H7 (cell line): Measurements from ENCODE around the gene TATDN3. TPM values are rescaled to one million over a fixed set of nuclear protein-coding genes. Genes with fewer than 3 reads are reported as not detected.
"Not testable (repeated sequence)": the region's sequence is repeated elsewhere in the genome, so short reads cannot be mapped to it uniquely, and the experiment has no call there.

Experiments used
- DNase-seq: peaks from one replicate; pipeline ENCODE4 v3.0.0; 2012
- H3K27me3 ChIP-seq: 2 replicates; pipeline ENCODE4 v1.6.0; 2011; ENCODE audit warnings: mild to moderate bottlenecking, low read length; ENCODE audit not compliant: control insufficient read depth, insufficient read depth
- H3K36me3 ChIP-seq: replicated peaks from 2 replicates; pipeline ENCODE4 v1.5.1; 2011; ENCODE audit warnings: low read length; ENCODE audit not compliant: control insufficient read depth, insufficient read depth
- H3K4me3 ChIP-seq: 2 replicates; pipeline ENCODE4 v1.5.1; 2011; ENCODE audit warnings: low read depth, mild to moderate bottlenecking, control low read depth, low read length, moderate library complexity; ENCODE audit not compliant: insufficient read depth
- total RNA-seq: library from RNA; depleted of rRNA; stranded (reverse); fragments of >200 nt; shearing (Covaris generic); gene quantifications from 2 replicates; pipeline ENCODE4 v1.2.3, GENCODE V29; 2014

TATDN3 gene
- total RNA-seq, 1 experiment from 2014 or later = 22.5 TPM

DNA sequence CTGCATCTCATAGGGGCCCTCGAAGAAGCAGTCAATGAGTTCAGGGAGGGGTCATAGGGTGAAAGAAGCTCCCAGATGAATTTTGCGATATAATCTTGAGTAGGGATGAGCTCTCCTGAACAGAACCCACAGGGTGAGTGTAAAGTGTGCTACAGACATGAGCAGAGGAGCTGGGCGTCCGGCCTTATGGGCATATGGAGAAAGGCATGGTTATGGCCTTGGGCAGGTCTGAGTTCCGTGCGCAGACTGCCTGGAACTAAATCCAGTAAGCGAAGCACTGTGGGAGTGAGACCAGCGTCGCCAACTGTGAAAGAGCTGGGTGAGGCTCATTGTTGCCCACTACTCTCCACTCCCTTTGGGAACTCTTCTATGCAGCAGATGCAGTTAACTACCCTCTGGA, 28.9 kb upstream of the TATDN3 start:
- no peaks in the 10 kb centered on the region for H3K27me3 ChIP-seq
- no peak for DNase-seq
- no peak overlapping the region for H3K4me3 ChIP-seq
- H3K36me3 ChIP-seq = 0 out of 2 replicates have a peak, but pooled peaks cover 2% of the 10 kb centered on the region

DNA sequence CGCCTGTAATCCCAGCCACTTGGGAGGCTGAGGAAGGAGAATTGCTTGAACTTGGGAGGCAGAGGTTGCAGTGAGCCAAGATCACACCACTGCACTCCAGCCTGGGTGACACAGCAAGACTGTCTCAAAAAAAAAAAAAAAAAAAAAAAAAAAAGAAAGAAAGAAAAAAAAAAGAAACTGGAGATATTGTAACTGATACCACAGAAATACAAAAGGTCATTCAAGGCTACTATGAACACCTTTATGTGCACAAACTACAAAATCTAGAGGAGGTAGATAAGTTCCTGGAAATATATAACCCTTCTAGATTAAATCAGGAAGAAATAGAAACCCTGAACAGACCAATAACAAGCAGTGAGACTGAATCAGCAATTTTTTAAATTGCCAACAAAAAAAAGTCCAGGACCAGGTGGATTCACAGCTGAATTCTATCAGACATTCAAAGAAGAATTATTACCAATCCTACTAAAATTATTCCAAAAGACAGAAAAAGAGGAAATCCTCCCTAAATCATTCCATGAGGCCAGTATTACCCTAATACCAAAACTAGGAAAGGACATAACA, 26.9 kb upstream of the TATDN3 start:
- H3K36me3 ChIP-seq, DNase-seq, H3K4me3 ChIP-seq, H3K27me3 ChIP-seq: not testable (repeated sequence)

DNA sequence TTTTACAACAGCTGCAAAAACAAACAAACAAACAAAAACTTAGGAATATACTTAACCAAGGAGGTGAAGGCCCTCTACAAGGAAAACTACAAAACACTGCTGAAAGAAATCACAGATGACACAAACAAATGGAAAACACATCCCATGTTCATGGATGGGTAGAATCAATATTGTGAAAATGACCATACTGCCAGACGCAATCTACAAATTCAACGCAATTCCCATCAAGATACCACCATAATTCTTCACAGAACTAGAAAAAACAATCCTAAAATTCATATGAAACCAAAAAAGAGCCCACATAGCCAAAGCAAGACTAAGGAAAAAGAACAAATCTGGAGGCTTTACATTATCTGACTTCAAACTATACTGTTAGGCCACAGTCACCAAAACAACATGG, 24.9 kb upstream of the TATDN3 start:
- H3K27me3 ChIP-seq, H3K4me3 ChIP-seq, DNase-seq, H3K36me3 ChIP-seq: not testable (repeated sequence)

DNA sequence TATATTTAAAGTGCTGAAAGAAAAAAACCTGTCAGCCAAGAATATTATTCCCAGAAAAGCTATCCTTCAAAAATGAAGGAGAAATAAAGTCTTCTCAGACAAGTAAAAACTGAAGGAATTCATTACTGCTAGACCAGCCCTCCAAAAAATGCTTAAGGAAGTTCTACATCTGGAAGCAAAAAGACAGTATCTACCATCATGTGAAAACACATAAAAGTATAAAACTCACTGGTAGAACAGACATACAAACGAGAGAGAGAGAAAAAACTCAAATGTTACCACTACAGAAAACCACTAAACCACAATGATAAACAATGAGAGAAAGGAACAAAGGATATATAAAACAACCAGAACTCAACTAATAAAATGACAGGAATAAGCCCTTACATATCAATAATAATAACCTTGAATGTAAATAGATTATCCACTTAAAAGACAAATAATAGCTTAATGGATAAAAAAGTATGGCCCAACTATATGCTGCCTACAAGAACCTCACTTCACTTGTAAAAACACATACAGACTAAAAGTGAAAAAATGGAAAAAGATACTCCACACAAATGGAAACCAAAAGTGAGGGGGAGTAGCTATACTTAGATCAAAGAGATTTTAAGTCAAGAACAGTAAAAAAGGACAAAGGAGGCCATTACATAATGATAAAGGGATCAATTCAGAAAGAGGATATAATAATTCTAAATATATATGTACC, 22.1 kb upstream of the TATDN3 start:
- no peak overlapping the region for H3K4me3 ChIP-seq
- peaks cover under 1% of the 10 kb centered on the region; the same call in 1 of the 2 replicates for H3K36me3 ChIP-seq
- H3K27me3 ChIP-seq = no peaks in the 10 kb centered on the region
- no peak for DNase-seq

DNA sequence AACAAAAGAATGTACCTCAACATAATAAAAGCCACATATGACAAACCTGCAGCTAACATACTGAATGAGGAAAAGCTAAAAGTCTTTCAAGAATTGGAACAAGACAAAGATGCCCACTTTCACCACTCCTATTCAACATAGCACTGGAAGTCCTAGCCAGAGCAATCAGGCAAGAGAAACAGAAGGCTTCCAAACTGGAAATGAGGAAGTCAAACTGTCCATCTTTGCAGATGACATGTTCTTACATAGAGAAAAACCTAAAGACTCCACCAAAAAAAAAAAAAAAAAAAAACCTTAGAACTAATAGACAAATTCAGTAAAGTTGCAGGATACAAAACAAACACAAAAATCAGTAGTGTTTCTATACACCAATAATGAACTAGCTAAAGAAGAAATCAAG, 20.4 kb upstream of the TATDN3 start:
- no peak for DNase-seq
- no peak overlapping the region for H3K4me3 ChIP-seq
- no peaks in the 10 kb centered on the region for H3K27me3 ChIP-seq
- peaks cover 2% of the 10 kb centered on the region; the same call in 1 of the 2 replicates for H3K36me3 ChIP-seq

DNA sequence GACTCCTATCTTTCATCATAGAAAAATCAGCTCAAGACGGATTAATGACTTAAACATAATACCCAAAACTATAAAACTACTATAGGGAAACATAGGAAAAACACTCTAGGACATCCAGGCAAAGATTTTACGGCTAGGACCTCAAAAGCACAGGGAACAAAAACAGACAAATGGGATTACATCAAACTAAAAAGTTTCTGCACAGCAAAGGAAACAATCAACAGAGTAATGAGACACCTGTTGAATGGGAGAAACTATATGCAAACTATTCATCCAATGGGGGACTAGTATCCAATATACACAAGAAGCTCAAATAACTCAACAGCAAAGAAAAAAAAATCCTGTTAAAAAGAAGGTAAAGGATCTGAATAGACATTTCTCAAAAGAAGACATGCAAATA, 18.7 kb upstream of the TATDN3 start:
- no peak overlapping the region for H3K4me3 ChIP-seq
- H3K36me3 ChIP-seq = peaks cover 3% of the 10 kb centered on the region
- DNase-seq = no peak
- no peaks in the 10 kb centered on the region for H3K27me3 ChIP-seq

DNA sequence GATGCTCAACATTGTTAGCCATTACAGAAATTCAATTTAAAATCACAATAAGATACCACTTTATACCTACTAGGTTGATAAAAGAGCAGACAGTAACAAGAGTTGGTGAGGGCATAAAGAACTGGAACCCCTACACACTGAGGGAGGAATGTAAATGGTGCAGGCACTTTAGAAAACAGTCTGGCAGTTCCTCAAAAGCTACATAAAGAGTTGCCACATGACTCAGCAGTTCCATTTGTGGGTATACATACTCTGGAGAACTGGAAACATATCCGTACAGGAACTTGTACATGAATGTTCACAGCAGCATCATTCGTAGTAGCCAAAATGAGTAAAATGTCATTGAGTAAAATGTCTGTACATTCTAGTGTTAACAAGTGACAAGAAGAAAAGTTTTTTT, 17.1 kb upstream of the TATDN3 start:
- no peaks in the 10 kb centered on the region for H3K27me3 ChIP-seq
- no peak overlapping the region for H3K4me3 ChIP-seq
- H3K36me3 ChIP-seq = peaks cover 5% of the 10 kb centered on the region
- no peak for DNase-seq

DNA sequence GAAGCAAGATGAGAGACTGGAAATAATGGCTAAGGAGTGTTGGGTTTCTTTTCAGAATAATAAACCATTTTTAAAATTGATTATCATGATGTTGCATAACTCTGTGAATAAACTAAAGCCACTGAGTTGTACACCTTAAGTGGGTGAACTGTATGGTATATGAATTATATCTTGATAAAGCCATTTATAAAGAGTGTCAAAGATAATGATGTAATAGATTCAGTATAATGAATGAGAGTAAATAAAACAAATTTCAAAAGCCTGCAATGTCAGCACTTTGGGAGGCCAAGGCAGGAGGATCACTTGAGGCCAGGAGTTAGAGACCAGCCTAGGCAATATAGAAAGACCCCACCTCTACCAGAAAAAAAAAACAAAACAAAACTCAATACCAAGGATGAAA, 16.5 kb upstream of the TATDN3 start:
- Histone ChIP-seq H3K27me3 (no peaks in the 10 kb centered on the region), H3K4me3 (no peak overlapping the region), H3K36me3 (peaks cover 5% of the 10 kb centered on the region)
- no peak for DNase-seq

DNA sequence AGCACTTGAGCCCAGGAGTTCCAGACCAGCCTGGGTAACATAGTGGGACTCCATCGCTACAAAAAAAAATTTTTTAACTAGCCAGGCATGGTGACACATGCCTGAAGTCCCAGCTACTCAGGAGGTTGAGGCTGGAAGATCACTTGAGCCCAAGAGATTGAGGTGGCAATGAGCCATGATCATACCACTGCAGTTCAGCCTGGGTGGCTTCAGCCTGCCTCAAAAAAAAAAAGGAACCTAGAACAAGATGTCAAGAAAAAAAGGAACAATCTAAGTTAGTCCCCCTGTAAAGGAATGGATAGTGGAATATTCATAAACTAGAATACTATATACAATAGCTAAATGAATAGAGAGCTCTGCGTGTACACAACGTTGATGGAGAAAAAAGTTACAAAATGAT, 14.5 kb upstream of the TATDN3 start:
- Histone ChIP-seq H3K4me3 (no peak overlapping the region), H3K36me3 (peaks cover 7% of the 10 kb centered on the region), H3K27me3 (no peaks in the 10 kb centered on the region)
- no peak for DNase-seq

DNA sequence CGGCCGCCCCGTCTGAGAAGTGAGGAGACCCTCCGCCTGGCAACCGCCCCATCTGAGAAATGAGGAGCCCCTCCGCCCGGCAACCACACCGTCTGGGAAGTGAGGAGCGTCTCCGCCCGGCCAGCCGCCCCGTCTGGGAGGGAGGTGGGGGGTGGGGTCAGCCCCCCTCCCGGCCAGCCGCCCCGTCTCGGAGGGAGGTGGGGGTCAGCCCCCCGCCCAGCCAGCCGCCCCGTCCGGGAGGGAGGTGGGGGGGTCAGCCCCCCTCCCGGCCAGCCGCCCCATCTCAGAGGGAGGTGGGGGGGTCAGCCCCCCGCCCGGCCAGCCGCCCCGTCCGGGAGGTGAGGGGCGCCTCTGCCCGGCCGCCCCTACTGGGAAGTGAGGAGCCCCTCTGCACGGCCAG, 12.6 kb upstream of the TATDN3 start:
- not testable (repeated sequence) for H3K36me3 ChIP-seq, H3K4me3 ChIP-seq, H3K27me3 ChIP-seq, DNase-seq

DNA sequence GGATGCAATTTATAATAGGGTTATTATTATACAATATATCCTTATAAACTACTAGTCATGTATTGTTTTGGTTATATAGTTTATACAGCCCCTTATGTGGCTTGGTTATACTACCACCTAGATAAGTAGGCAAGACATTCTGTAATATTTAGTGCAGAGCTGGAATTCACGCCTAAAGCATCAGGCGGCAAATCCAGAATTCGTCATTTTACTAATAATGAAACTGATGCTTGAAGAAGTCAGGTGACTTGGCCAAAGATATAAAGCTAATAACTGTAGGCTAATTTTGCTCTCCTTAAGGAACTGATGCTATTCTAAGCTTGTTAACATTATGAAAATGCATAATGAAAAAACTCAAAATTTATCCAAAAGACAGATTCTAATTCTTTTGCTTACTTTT, 10.9 kb upstream of the TATDN3 start:
- Histone ChIP-seq H3K27me3 (no peaks in the 10 kb centered on the region), H3K4me3 (no peak overlapping the region), H3K36me3 (peaks cover 10% of the 10 kb centered on the region)
- DNase-seq = no peak

DNA sequence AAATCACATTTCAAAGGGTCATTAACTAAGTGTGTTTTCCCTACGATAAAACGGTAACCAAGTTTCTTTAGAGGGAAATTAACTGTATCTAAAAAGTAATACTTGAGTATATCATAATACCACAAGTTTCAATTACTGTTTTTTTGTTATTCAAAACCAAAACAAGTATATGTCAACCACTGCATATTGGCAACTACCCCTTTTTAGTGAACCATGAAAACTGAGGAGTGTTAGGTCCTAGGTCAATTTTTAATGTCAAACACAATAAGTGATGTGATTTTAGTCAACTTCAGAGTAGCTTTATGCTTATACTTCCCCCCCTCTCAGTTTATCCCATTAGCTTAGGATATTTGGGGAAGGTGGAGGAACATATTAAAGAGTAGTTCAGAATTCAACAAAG, 10.5 kb upstream of the TATDN3 start:
- H3K4me3 ChIP-seq = no peak overlapping the region

DNA sequence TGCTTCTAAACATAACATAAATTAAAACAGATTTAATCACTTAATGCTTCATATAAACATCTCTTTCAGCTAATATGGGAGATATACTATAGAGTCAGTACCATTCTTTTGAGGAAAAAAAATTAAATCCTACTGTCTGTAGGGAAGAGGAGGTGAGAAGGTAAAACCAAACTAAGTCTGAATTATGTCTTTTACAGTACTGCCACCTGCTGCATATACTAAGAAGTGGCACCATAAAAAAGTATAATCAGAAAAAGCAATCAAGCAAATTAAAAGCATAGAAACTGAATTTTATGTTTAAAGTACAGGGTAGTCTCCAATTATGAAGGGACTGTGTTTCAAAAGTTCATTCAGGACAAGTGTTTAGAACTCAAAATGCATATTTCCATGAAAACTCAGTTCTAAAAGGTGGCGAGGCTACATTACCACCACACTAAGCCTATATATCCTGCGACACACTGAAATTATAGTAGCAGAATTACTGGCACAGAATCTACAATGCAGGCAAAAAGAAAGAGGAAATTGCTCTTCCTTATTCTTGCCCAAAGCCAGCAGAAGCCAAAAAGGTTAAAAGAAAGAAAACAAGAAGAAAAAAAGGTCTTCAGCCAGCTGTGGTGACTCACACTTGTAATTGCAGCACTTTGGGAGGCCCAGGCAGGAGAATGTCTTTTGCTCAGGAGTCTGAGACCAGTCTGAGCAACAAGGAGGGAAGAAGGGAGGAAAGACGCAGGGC, 9.1 kb upstream of the TATDN3 start:
- Histone ChIP-seq H3K4me3 (no peak overlapping the region), H3K27me3 (no peaks in the 10 kb centered on the region), H3K36me3 (peaks cover 12% of the 10 kb centered on the region)
- DNase-seq = peak; percentile 30

More for the DNA sequence above, 10.5 kb upstream of the TATDN3 start:
- Histone ChIP-seq H3K36me3 (peaks cover 10% of the 10 kb centered on the region), H3K27me3 (no peaks in the 10 kb centered on the region)
- no peak for DNase-seq

DNA sequence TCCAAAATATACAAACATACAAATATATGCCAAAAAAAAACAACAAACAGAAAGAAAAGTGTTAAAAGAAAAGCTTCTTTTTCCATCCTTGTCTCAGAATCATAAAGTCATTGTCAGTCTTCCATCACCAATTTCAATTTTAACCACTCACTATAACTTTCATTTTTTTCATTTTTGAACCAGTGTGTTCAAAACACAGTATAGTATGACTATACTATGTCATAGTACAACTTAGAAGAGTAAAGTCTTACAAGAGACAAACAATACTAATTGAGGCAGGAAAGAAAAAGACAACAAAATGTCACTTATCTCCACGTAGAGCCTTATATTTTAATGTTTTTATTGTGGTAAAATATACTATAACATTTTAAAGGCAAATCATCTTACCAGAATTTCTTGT, 7.7 kb upstream of the TATDN3 start:
- no peak for DNase-seq
- H3K36me3 ChIP-seq = peaks cover 9% of the 10 kb centered on the region
- no peak overlapping the region for H3K4me3 ChIP-seq
- no peaks in the 10 kb centered on the region for H3K27me3 ChIP-seq

DNA sequence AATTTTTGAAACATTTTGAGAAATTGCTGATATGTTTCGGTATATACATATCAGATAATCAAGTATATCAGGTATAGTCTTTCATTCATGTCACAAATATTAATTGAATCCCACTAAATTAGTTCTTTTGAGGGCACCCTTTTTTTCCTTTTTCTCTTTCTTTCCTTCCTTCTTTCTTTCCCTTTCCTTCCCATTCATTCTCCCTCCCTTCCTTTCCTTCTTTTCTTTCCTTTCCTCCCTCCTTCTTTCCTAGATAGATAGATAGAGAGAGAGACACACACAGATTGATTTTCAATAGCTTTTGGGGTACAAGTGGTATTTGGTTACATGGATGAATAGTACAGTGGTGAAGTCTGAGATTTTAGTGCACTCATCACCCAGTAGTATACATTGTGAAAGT, 5.8 kb upstream of the TATDN3 start:
- Histone ChIP-seq H3K4me3 (no peak overlapping the region), H3K36me3 (peaks cover 9% of the 10 kb centered on the region), H3K27me3 (no peaks in the 10 kb centered on the region)
- no peak for DNase-seq
